Vagina (tissue), 2 donors: ENCODE measurements around the gene RPL22. TPM values are rescaled to one million over a fixed set of nuclear protein-coding genes. Genes with fewer than 3 reads are reported as not detected.

Source experiments
- DNase-seq, 2 donors: peaks; one replicate each; pipeline ENCODE4 v3.0.0-alpha.2; 2017; ENCODE audit errors: extremely low spot score in 2 of 2
- H3K27ac ChIP-seq: fragments of 200-600 bp; sonication (generic); one replicate; pipeline ENCODE4 v1.5.1; 2019
- H3K27me3 ChIP-seq: fragments of 200-600 bp; sonication (generic); one replicate; pipeline ENCODE4 v1.5.1; 2019
- H3K36me3 ChIP-seq, 2 donors: fragments of 200-600 bp; sonication (generic); one replicate each; pipeline ENCODE4 v1.5.1; 2017 to 2019
- H3K4me1 ChIP-seq: fragments of 200-600 bp; sonication (generic); one replicate; pipeline ENCODE4 v1.5.1; 2019
- H3K4me3 ChIP-seq, 2 donors: fragments of 200-600 bp; sonication (generic); 1 replicate in 1 of 2; 2 replicates in 1 of 2; pipeline ENCODE4 v1.5.1; 2016 to 2019
- H3K9me3 ChIP-seq: fragments of 200-600 bp; sonication (generic); one replicate; pipeline ENCODE4 v1.5.1; 2019
- CTCF ChIP-seq, 3 experiments: fragments of 450-650 bp in 2 of 3; fragments of 200-600 bp in 1 of 3; sonication (generic) in 1 of 3; IDR thresholded peaks; one replicate each; pipeline ENCODE4 v1.5.1; 2017 to 2019; ENCODE audit warnings: antibody characterized with exemption in 3 of 3, mild to moderate bottlenecking in 2 of 3, moderate library complexity in 2 of 3
- POLR2A ChIP-seq, 2 donors: fragments of 450-650 bp; IDR thresholded peaks; one replicate each; pipeline ENCODE4 v1.6.1; 2017; ENCODE audit warnings: antibody characterized with exemption in 2 of 2, mild to moderate bottlenecking in 2 of 2, moderate library complexity in 2 of 2
- POLR2AphosphoS5 ChIP-seq, 2 donors: sonication (generic); formaldehyde crosslinking; IDR thresholded peaks; one replicate each; pipeline ENCODE4 v1.9.0; 2017; ENCODE audit warnings: antibody characterized with exemption in 2 of 2, mild to moderate bottlenecking in 2 of 2, low read depth in 1 of 2; ENCODE audit not compliant: insufficient read depth in 1 of 2
- intact Hi-C: fragments of 100-400 bp; cut with DNase I; formaldehyde crosslinking; loops from one replicate; pipeline ENCODE4 v1.15.1; 2023
- total RNA-seq: library from RNA; depleted of rRNA; stranded (reverse); fragments of >200 nt; gene quantifications from one replicate; pipeline ENCODE4 v1.2.3, GENCODE V29; 2016

RPL22 gene
- total RNA-seq, 1 donor from 2014 or later, result 154 TPM

GRCh38 chr1:6165441-6165985 lies 33.9 kb downstream of the RPL22 start:
- H3K27ac ChIP-seq, result no peak overlapping the region
- no peaks in the 10 kb centered on the region for H3K36me3 ChIP-seq
- no peaks in the 10 kb centered on the region for H3K9me3 ChIP-seq
- TF ChIP-seq POLR2A (IDR thresholded peaks at IDR 0.05) (no peak), POLR2AphosphoS5 (IDR thresholded peaks at IDR 0.05; ENCODE audit: insufficient read depth in 1 of 2, low read depth in 1 of 2) (no peak), CTCF (IDR thresholded peaks at IDR 0.05) (no peak)
- H3K4me1 ChIP-seq, result no peaks in the 10 kb centered on the region
- no peak overlapping the region for H3K4me3 ChIP-seq
- no peaks in the 10 kb centered on the region for H3K27me3 ChIP-seq
- intact Hi-C loops, result no loop called here
- DNase-seq, result no peak

DNA sequence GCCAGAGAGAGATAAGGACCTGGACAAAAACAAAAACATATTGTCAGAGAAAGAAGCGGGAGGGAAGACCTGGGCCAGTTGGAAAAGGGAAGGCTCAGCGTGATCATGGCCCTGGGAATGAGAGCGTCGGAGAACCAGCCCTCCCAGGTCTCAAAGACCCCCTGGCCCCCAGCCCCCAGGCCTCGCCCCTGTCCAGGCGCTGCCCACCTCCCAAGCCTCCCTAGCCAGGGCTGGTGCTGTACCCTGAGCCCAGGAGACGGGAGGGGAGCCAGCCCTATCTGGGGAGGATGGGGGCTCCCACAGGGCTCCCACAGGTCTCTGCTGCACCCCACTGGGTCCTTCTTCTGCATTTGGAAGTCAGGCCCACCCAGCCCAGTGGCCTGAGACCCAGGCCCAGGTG lies 34.4 kb downstream of the RPL22 start:
- Histone ChIP-seq H3K9me3 (no peaks in the 10 kb centered on the region), H3K27ac (no peak overlapping the region), H3K27me3 (no peaks in the 10 kb centered on the region), H3K4me1 (no peaks in the 10 kb centered on the region), H3K36me3 (no peaks in the 10 kb centered on the region), H3K4me3 (no peak overlapping the region)
- DNase-seq, result no peak
- TF ChIP-seq POLR2AphosphoS5 (IDR thresholded peaks at IDR 0.05; ENCODE audit: insufficient read depth in 1 of 2, low read depth in 1 of 2) (no peak), POLR2A (IDR thresholded peaks at IDR 0.05) (no peak), CTCF (IDR thresholded peaks at IDR 0.05) (no peak)
- intact Hi-C loops, result no loop called here

- no peak for TF ChIP-seq POLR2A (IDR thresholded peaks at IDR 0.05)
- DNase-seq, result no peak
- Histone ChIP-seq H3K36me3 (no peaks in the 10 kb centered on the region), H3K4me3 (no peak overlapping the region), H3K27me3 (no peaks in the 10 kb centered on the region), H3K27ac (no peak overlapping the region), H3K9me3 (no peaks in the 10 kb centered on the region), H3K4me1 (no peaks in the 10 kb centered on the region)
- intact Hi-C loops, result no loop called here
These were observed 35.3 kb downstream of the RPL22 start for GRCh38 chr1:6163973-6164617.

GRCh38 chr1:6163191-6163972 lies 36.0 kb downstream of the RPL22 start:
- Histone ChIP-seq H3K9me3 (no peaks in the 10 kb centered on the region), H3K4me3 (no peak overlapping the region), H3K27me3 (no peaks in the 10 kb centered on the region), H3K36me3 (no peaks in the 10 kb centered on the region), H3K4me1 (no peaks in the 10 kb centered on the region), H3K27ac (no peak overlapping the region)
- intact Hi-C loops, result no loop called here
- no peak for DNase-seq
- TF ChIP-seq POLR2AphosphoS5 (IDR thresholded peaks at IDR 0.05; ENCODE audit: insufficient read depth in 1 of 2, low read depth in 1 of 2) (no peak), POLR2A (IDR thresholded peaks at IDR 0.05) (no peak), CTCF (IDR thresholded peaks at IDR 0.05) (no peak)

GRCh38 chr1:6162773-6163172 lies 36.6 kb downstream of the RPL22 start:
- Histone ChIP-seq H3K4me1 (no peaks in the 10 kb centered on the region), H3K27me3 (no peaks in the 10 kb centered on the region), H3K4me3 (no peak overlapping the region), H3K9me3 (no peaks in the 10 kb centered on the region), H3K36me3 (no peaks in the 10 kb centered on the region), H3K27ac (no peak overlapping the region)
- no peak for TF ChIP-seq POLR2A (IDR thresholded peaks at IDR 0.05)
- intact Hi-C loops, result no loop called here
- DNase-seq, result no peak

- H3K4me3 ChIP-seq, result no peak overlapping the region
- intact Hi-C loops, result no loop called here
- no peaks in the 10 kb centered on the region for H3K36me3 ChIP-seq
- H3K4me1 ChIP-seq, result no peaks in the 10 kb centered on the region
- no peaks in the 10 kb centered on the region for H3K9me3 ChIP-seq
- H3K27ac ChIP-seq, result no peak overlapping the region
- TF ChIP-seq CTCF (IDR thresholded peaks at IDR 0.05) (no peak), POLR2A (IDR thresholded peaks at IDR 0.05) (no peak), POLR2AphosphoS5 (IDR thresholded peaks at IDR 0.05; ENCODE audit: insufficient read depth in 1 of 2, low read depth in 1 of 2) (no peak)
- H3K27me3 ChIP-seq, result no peaks in the 10 kb centered on the region
- no peak for DNase-seq
These were observed 37.1 kb downstream of the RPL22 start for GRCh38 chr1:6162341-6162740.
